ENCODE results near the gene UPF1.
A peak's percentile ranks its signal among the peaks of the same experiment; 100 is the strongest.

Gene UPF1

GRCh38 chr19:18866800-18867123, 35.0 kb downstream of the UPF1 start:
- no peak for DNase-seq (ENCODE audit: low spot score)
- TF ChIP-seq CTCF (IDR thresholded peaks at IDR 0.05; ENCODE audit: extremely low read depth, insufficient read depth, missing control alignments), result no peak
- in situ Hi-C loops (cut with MboI; ENCODE audit: low pct_unique_long_range_greater_than_20kb, low sequenced_read_pairs, unreplicated experiment), result no loop called here

- no peak for TF ChIP-seq CTCF (IDR thresholded peaks at IDR 0.05; ENCODE audit: extremely low read depth, insufficient read depth, missing control alignments)
- in situ Hi-C loops (cut with MboI; ENCODE audit: low pct_unique_long_range_greater_than_20kb, low sequenced_read_pairs, unreplicated experiment), result no loop called here
- no peak for DNase-seq (ENCODE audit: low spot score)
Observed at GRCh38 chr19:18867199-18867598, 35.4 kb downstream of the UPF1 start.

- no peak for DNase-seq (ENCODE audit: low spot score)
- no peak for TF ChIP-seq CTCF (IDR thresholded peaks at IDR 0.05; ENCODE audit: extremely low read depth, insufficient read depth, missing control alignments)
- in situ Hi-C loops (cut with MboI; ENCODE audit: low pct_unique_long_range_greater_than_20kb, low sequenced_read_pairs, unreplicated experiment), result no loop called here
Observed at GRCh38 chr19:18867751-18868150, 36.0 kb downstream of the UPF1 start.

- TF ChIP-seq CTCF (IDR thresholded peaks at IDR 0.05; ENCODE audit: extremely low read depth, insufficient read depth, missing control alignments), result no peak
- DNase-seq (ENCODE audit: low spot score), result no peak
- in situ Hi-C loops (cut with MboI; ENCODE audit: low pct_unique_long_range_greater_than_20kb, low sequenced_read_pairs, unreplicated experiment), result no loop called here
Observed at GRCh38 chr19:18868380-18869022, 36.7 kb downstream of the UPF1 start.

- no peak for TF ChIP-seq CTCF (IDR thresholded peaks at IDR 0.05; ENCODE audit: extremely low read depth, insufficient read depth, missing control alignments)
Observed at GRCh38 chr19:18869023-18869618, 37.4 kb downstream of the UPF1 start.

GRCh38 chr19:18869781-18870530, 38.2 kb downstream of the UPF1 start:
- no peak for TF ChIP-seq CTCF (IDR thresholded peaks at IDR 0.05; ENCODE audit: extremely low read depth, insufficient read depth, missing control alignments)
- peak; percentile 53 for DNase-seq (ENCODE audit: low spot score)
- in situ Hi-C loops (cut with MboI; ENCODE audit: low pct_unique_long_range_greater_than_20kb, low sequenced_read_pairs, unreplicated experiment), result no loop called here

More at GRCh38 chr19:18869023-18869618, 37.4 kb downstream of the UPF1 start:
- DNase-seq (ENCODE audit: low spot score), result peak; percentile 44
- in situ Hi-C loops (cut with MboI; ENCODE audit: low pct_unique_long_range_greater_than_20kb, low sequenced_read_pairs, unreplicated experiment), result no loop called here

All from GM13977 (cell line).